IMR-90 (cell line): Measurements from ENCODE around the gene FCMR. TPM values are rescaled to one million over a fixed set of nuclear protein-coding genes. Genes with fewer than 3 reads are reported as not detected.

ENCODE experiments used
- ATAC-seq: fragments of 200-7000 bp; cut with Tn5 transposase; 2 replicates; pipeline ENCODE4 v1.9.1; 2020; ENCODE audit warnings: low read depth, mild to moderate bottlenecking, moderate library complexity
- BruUV-seq: library from RNA; stranded (reverse); fragments of 400-500 nt; replicated peaks from 2 replicates; lab custom pipeline; 2021; lab: Mats Ljungman, UMichigan
- CTCF ChIA-PET: fragments of 300-600 bp; formaldehyde crosslinking; extraction: SDS; loops from one replicate; lab custom pipeline; 2021; ENCODE audit warnings: antibody characterized with exemption; lab: Yijun Ruan, JAX
- POLR2A ChIA-PET: fragments of 300-600 bp; sonication (Branson Sonifier 250); formaldehyde crosslinking; loops from one replicate; lab custom pipeline; 2022; ENCODE audit warnings: antibody characterized with exemption; ENCODE audit not compliant: unreplicated experiment; lab: Charles Lee
- DNase-seq: peaks from one replicate; pipeline ENCODE4 v3.0.0; 2013
- H2AFZ ChIP-seq: replicated peaks from 2 replicates; pipeline ENCODE3; 2013; ENCODE audit warnings: low read length, mild to moderate bottlenecking; ENCODE audit not compliant: poor library complexity
- H2AK5ac ChIP-seq: 2 replicates; pipeline ENCODE4 v1.6.1; 2013; ENCODE audit warnings: low read depth, low read length, inconsistent platforms
- H2AK9ac ChIP-seq: replicated peaks from 2 replicates; pipeline ENCODE3; 2013; ENCODE audit warnings: mild to moderate bottlenecking, low read depth, low read length, moderate library complexity; ENCODE audit not compliant: poor library complexity
- H2BK120ac ChIP-seq: 2 replicates; pipeline ENCODE4 v1.6.1; 2013; ENCODE audit warnings: low read depth, low read length, inconsistent platforms
- H2BK15ac ChIP-seq: 3 replicates; pipeline ENCODE4 v1.6.1; 2013; ENCODE audit warnings: low read depth, low read length, inconsistent platforms
- H2BK20ac ChIP-seq: 2 replicates; pipeline ENCODE4 v1.6.1; 2013; ENCODE audit warnings: low read depth, mild to moderate bottlenecking, inconsistent platforms, low read length, moderate library complexity
- H2BK5ac ChIP-seq: 2 replicates; pipeline ENCODE4 v1.6.1; 2013; ENCODE audit warnings: mild to moderate bottlenecking, low read depth, low read length, inconsistent platforms; ENCODE audit not compliant: poor library complexity, severe bottlenecking
- H3K14ac ChIP-seq: replicated peaks from 2 replicates; pipeline ENCODE4 v1.6.1; 2013; ENCODE audit warnings: low read depth, low read length, inconsistent platforms
- H3K18ac ChIP-seq: 2 replicates; pipeline ENCODE4 v1.6.1; 2013; ENCODE audit warnings: low read depth, low read length, control low read depth
- H3K23ac ChIP-seq: 2 replicates; pipeline ENCODE4 v1.6.1; 2013; ENCODE audit warnings: low read depth, low read length, inconsistent platforms
- H3K27ac ChIP-seq: 2 replicates; pipeline ENCODE4 v1.5.1; 2013; ENCODE audit warnings: mild to moderate bottlenecking, control low read depth, low read length; ENCODE audit not compliant: insufficient read depth
- H3K27me3 ChIP-seq: 2 replicates; pipeline ENCODE4 v1.6.1; 2013; ENCODE audit warnings: low read length; ENCODE audit not compliant: control insufficient read depth, insufficient read depth
- H3K36me3 ChIP-seq: 2 replicates; pipeline ENCODE4 v1.6.1; 2013; ENCODE audit warnings: low read length, mixed read lengths; ENCODE audit not compliant: control insufficient read depth, insufficient read depth
- H3K4ac ChIP-seq: 2 replicates; pipeline ENCODE4 v1.6.1; 2013; ENCODE audit warnings: low read depth, low read length, inconsistent platforms
- H3K4me1 ChIP-seq: 2 replicates; pipeline ENCODE4 v1.6.1; 2013; ENCODE audit warnings: low read length, mixed read lengths; ENCODE audit not compliant: control insufficient read depth, insufficient read depth
- H3K4me2 ChIP-seq: 2 replicates; pipeline ENCODE4 v1.6.1; 2013; ENCODE audit warnings: low read depth, mild to moderate bottlenecking, control low read depth, low read length, moderate library complexity
- H3K4me3 ChIP-seq: 2 replicates; pipeline ENCODE4 v1.5.1; 2013; ENCODE audit warnings: low read depth, mild to moderate bottlenecking, control low read depth, low read length, moderate library complexity; ENCODE audit not compliant: insufficient read depth
- H3K56ac ChIP-seq: 2 replicates; pipeline ENCODE4 v1.6.1; 2013; ENCODE audit warnings: low read length, inconsistent platforms; ENCODE audit not compliant: insufficient read depth; ENCODE audit errors: extremely low read depth
- H3K79me1 ChIP-seq, 2 experiments: 2 replicates each; pipeline ENCODE4 v1.6.1; 2013; ENCODE audit warnings: low read length in 2 of 2, inconsistent platforms in 1 of 2, low read depth in 1 of 2
- H3K9ac ChIP-seq: 2 replicates; pipeline ENCODE4 v1.6.1; 2013; ENCODE audit warnings: low read depth, low read length, control low read depth
- H3K9me1 ChIP-seq: 2 replicates; pipeline ENCODE4 v1.6.1; 2013; ENCODE audit warnings: low read length, inconsistent platforms; ENCODE audit not compliant: insufficient read depth
- H3K9me3 ChIP-seq: 2 replicates; pipeline ENCODE4 v1.6.1; 2013; ENCODE audit warnings: low read length; ENCODE audit not compliant: control insufficient read depth, insufficient read depth
- H4K20me1 ChIP-seq: 2 replicates; pipeline ENCODE4 v1.6.1; 2013; ENCODE audit warnings: low read length, inconsistent platforms; ENCODE audit not compliant: insufficient read depth
- H4K5ac ChIP-seq: 2 replicates; pipeline ENCODE4 v1.6.1; 2013; ENCODE audit warnings: mild to moderate bottlenecking, low read depth, low read length, control low read depth
- H4K8ac ChIP-seq, 2 experiments: 2 replicates each; pipeline ENCODE4 v1.6.1; 2013; ENCODE audit warnings: low read depth in 2 of 2, low read length in 2 of 2, control low read depth in 1 of 2, inconsistent platforms in 1 of 2
- H4K91ac ChIP-seq: 2 replicates; pipeline ENCODE4 v1.6.1; 2013; ENCODE audit warnings: low read depth, low read length, inconsistent platforms; ENCODE audit not compliant: insufficient read depth
- CEBPB ChIP-seq: IDR thresholded peaks from 2 replicates; pipeline ENCODE4 v1.6.1; 2012; ENCODE audit warnings: low read depth, low read length, improper control_type of control experiment
- FOS ChIP-seq: fragments of 150-350 bp; IDR thresholded peaks from 2 replicates; pipeline ENCODE4 v1.6.1; 2016; ENCODE audit warnings: low read depth, low read length
- MAFK ChIP-seq: IDR thresholded peaks from 2 replicates; pipeline ENCODE4 v1.6.1; 2012; ENCODE audit warnings: low read depth, low read length, improper control_type of control experiment
- MAZ ChIP-seq: IDR thresholded peaks from 2 replicates; pipeline ENCODE4 v1.6.1; 2012; ENCODE audit warnings: low read depth, mild to moderate bottlenecking, low read length, improper control_type of control experiment, moderate library complexity, borderline replicate concordance
- MXI1 ChIP-seq: IDR thresholded peaks from 2 replicates; pipeline ENCODE4 v1.6.1; 2012; ENCODE audit warnings: low read depth, mild to moderate bottlenecking, low read length, moderate library complexity, borderline replicate concordance
- NFE2L2 ChIP-seq: fragments of 150-350 bp; IDR thresholded peaks from 2 replicates; pipeline ENCODE4 v1.6.1; 2016; ENCODE audit warnings: low read depth, mild to moderate bottlenecking, low read length
- RAD21 ChIP-seq: IDR thresholded peaks from 2 replicates; pipeline ENCODE4 v1.6.1; 2012; ENCODE audit warnings: low read length, improper control_type of control experiment
- RCOR1 ChIP-seq: IDR thresholded peaks from 2 replicates; pipeline ENCODE4 v1.6.1; 2012; ENCODE audit warnings: mild to moderate bottlenecking, low read length, improper control_type of control experiment; ENCODE audit not compliant: insufficient replicate concordance
- RFX5 ChIP-seq: IDR thresholded peaks from 2 replicates; pipeline ENCODE4 v1.8.0; 2012; ENCODE audit warnings: low read depth, mild to moderate bottlenecking, low read length, moderate library complexity
- SMC3 ChIP-seq: fragments of 150-350 bp; IDR thresholded peaks from 2 replicates; pipeline ENCODE4 v1.6.1; 2016; ENCODE audit warnings: low read depth, mild to moderate bottlenecking, antibody characterized with exemption, low read length, moderate library complexity
- USF2 ChIP-seq: fragments of 150-350 bp; IDR thresholded peaks from 2 replicates; pipeline ENCODE4 v1.6.1; 2017; ENCODE audit warnings: mild to moderate bottlenecking, antibody characterized with exemption, low read length, low read depth
- WGBS, 2 experiments: methylation state at CpG; one replicate each; pipeline versions ENCODE4 v1.1.5 to v1.1.7; 2013; ENCODE audit warnings: missing lambda C conversion rate in 2 of 2; ENCODE audit not compliant: insufficient read length in 1 of 2; ENCODE audit errors: extremely low coverage in 2 of 2; 5-methylcytosine and 5-hydroxymethylcytosine counted together
- dilution Hi-C: fragments of 300-500 bp; cut with HindIII; formaldehyde crosslinking; loops from one replicate; pipeline ENCODE4 v1.14.3; 2018; ENCODE audit warnings: low sequenced_read_pairs; ENCODE audit not compliant: unreplicated experiment
- in situ Hi-C: fragments of 300-500 bp; cut with MboI; formaldehyde crosslinking; loops from 3 replicates; pipeline ENCODE4 v1.14.3; 2019; ENCODE audit warnings: low sequenced_read_pairs, inconsistent platforms, mixed read lengths
- intact Hi-C: fragments of 100-400 bp; cut with micrococcal nuclease; formaldehyde crosslinking; loops from 2 replicates; pipeline ENCODE4 v1.10.0; 2022
- polyA plus RNA-seq, 3 experiments: library from polyadenylated mRNA; depleted of rRNA; stranded (reverse); fragments of >200 nt; gene quantifications; 2 replicates each; pipeline ENCODE4 v1.2.3, GENCODE V29; 2012; ENCODE audit warnings: low replicate concordance in 1 of 3
- total RNA-seq: library from RNA; depleted of rRNA; stranded (reverse); fragments of >200 nt; gene quantifications from 2 replicates; pipeline ENCODE4 v1.2.3, GENCODE V29; 2012

The FCMR gene
- total and polyA plus RNA-seq, 2 of the 4 experiments (the other 2 are of a cell fraction) = 0.09 TPM; not detected in 1

DNA sequence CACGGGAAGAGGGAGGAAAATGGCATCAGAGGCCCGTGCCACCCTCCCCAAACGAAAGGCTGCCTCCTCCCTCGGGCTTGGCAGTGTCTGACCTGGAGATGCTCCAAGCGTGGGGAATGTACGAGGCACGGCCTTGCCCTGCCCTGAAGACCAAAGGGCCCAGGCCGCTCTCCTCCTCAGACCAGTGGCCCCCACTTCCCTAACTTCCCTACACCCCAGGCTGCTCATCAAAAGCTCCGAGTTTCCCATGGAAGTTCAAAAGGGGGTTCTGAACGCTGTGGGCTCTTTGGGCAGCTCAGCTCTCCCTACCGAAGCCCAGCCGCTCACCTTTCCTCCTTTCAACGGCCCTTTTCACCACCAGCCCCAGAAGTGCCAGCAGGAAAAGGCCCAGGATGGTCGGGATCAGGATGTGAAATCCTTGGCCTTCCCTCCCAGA is 11.8 kb downstream of the FCMR start:
- H3K56ac ChIP-seq = no peak overlapping the region
- no peaks in the 10 kb centered on the region for H3K36me3 ChIP-seq
- peaks cover 21% of the 10 kb centered on the region for H3K27me3 ChIP-seq
- H4K5ac ChIP-seq = peak overlapping the region; percentile 47
- H3K18ac ChIP-seq = peak overlapping the region; percentile 45; the same call in 1 of the 2 replicates
- peak overlapping the region; percentile 86 for H3K4me2 ChIP-seq
- whole genome bisulfite sequencing, 2 experiments = 20% methylated on average over 1 of the region's 14 CpGs; no CpG with 5 or more reads in 1 of the 2 experiments
- no peaks in the 10 kb centered on the region for H3K9me3 ChIP-seq
- POLR2A ChIA-PET = no interaction called here
- no peak for ATAC-seq
- BruUV-seq = no TSS peak
- no peak overlapping the region for H2BK5ac ChIP-seq
- H2AK5ac ChIP-seq = peak overlapping the region; percentile 81
- H3K9ac ChIP-seq = no peak overlapping the region
- no peak for DNase-seq
- TF ChIP-seq MAFK = no peak
- TF ChIP-seq RCOR1 = no peak
- TF ChIP-seq USF2 = no peak
- TF ChIP-seq MAZ = no peak
- no peak for TF ChIP-seq CEBPB
- no peak for TF ChIP-seq NFE2L2
- no peak for TF ChIP-seq FOS
- TF ChIP-seq SMC3 = no peak
- no peak for TF ChIP-seq RAD21
- no peak for TF ChIP-seq RFX5
- no peak for TF ChIP-seq MXI1
- peak overlapping the region; percentile 47 for H3K4me3 ChIP-seq
- H3K27ac ChIP-seq = no peak overlapping the region
- 0 out of 3 replicates have a peak overlapping the region, but pooled peaks have one; percentile 1 for H2BK15ac ChIP-seq
- H4K20me1 ChIP-seq = no peaks in the 10 kb centered on the region
- peak overlapping the region; percentile 76 for H3K4ac ChIP-seq
- H3K9me1 ChIP-seq = peaks cover 11% of the 10 kb centered on the region
- H3K4me1 ChIP-seq = peaks cover 5% of the 10 kb centered on the region
- CTCF ChIA-PET = interaction anchor here (0.8 to 2.3 kb wide), 5 partner anchors 69 to 183 kb away, joined by 3 to 12 read pairs (median 3); no protein-coding TSS in a partner anchor
- peak overlapping the region; percentile 86 for H2AK9ac ChIP-seq
- H4K8ac ChIP-seq = peak overlapping the region in 1 of 2 experiments; percentile 76; a peak in 1 of 4 replicates
- peaks cover 0 to 5% of the 10 kb centered on the region in 2 experiments; a peak in 1 of 4 replicates for H3K79me1 ChIP-seq
- peak overlapping the region; percentile 42; the same call in 1 of the 2 replicates for H4K91ac ChIP-seq
- peak overlapping the region; percentile 39 for H2BK20ac ChIP-seq
- peak overlapping the region; percentile 94; the same call in 1 of the 2 replicates for H3K23ac ChIP-seq
- intact Hi-C loops (loop anchor here (5.0 to 10.0 kb wide), 3 partner anchors 165 to 495 kb away; no protein-coding TSS in a partner anchor), in situ Hi-C loops (loop anchor here (5.0 to 10.0 kb wide), 4 partner anchors 103 to 425 kb away; partner anchors contain the start of gene EIF2D), dilution Hi-C loops (no loop called here)
- H2BK120ac ChIP-seq = peak overlapping the region; percentile 88
- H3K14ac ChIP-seq = peak overlapping the region; percentile 84
- H2AFZ ChIP-seq = peak overlapping the region; percentile 92
